Measurements from ENCODE around the gene CDHR2.

Gene CDHR2

DNA sequence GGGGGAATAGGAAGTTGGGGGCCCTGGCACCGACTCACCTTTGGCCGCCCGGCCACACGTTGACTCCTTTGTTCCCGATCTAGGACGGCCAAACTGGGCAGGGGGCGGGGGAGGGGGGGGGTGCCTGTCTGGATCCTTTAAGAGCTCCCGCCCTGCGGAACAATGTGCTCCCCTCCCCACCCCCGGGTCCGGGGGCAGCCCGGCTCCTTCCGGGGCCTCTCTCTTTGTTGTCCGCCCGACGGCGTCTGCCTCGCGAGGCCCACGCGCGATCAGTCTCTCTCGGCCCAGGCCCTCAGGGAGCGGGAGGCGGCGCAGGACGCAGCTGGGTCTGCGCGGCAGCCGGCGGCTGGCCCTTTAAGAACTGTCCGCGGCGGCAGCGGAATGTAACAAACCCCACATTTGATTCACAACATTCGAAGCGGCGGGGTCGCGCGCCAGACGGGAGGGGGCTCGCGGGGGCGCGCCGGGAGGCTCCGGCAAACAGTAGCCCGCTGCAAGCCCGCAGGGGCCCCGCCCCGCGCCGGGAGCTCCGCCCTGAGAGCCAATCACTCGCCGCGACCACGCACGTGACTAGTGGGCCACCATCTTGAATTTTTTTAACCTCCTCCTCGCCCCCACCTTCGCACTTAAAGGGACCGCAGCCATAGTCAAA lies 12.1 kb upstream of the CDHR2 start, which contains the start of gene RNF44:
TSS of gene RNF44 (minus strand) at position 501 of the 652 bp plus-strand sequence. CDS start 4,930 bp downstream, outside the sequence.
- Histone ChIP-seq H4K5ac (ENCODE audit: low read length) (peak within 1 kb of the TSS; percentile 94), H2BK15ac (replicated peaks; ENCODE audit: low read depth) (no peak within 1 kb of the TSS), H3K36me3 (ENCODE audit: control insufficient read depth, insufficient read depth, low read length) (no peaks in the 10 kb centered on the region), H2BK5ac (ENCODE audit: low read length) (peak within 1 kb of the TSS; percentile 92), H3K27me3 (ENCODE audit: insufficient read depth, low read length, poor library complexity) (no peaks in the 10 kb centered on the region), H3K23ac (ENCODE audit: low read length) (peak within 1 kb of the TSS; percentile 92), H3K4me2 (ENCODE audit: low read length) (peak within 1 kb of the TSS; percentile 98), H3K18ac (ENCODE audit: low read length) (peak within 1 kb of the TSS; percentile 99), H2BK120ac (ENCODE audit: low read depth, low read length) (peak within 1 kb of the TSS; percentile 88), H2AK5ac (ENCODE audit: low read length) (peak within 1 kb of the TSS; percentile 97), H3K9ac (ENCODE audit: low read length) (peak within 1 kb of the TSS; percentile 100), H3K79me1 (ENCODE audit: low read length) (peaks cover 3% of the 10 kb centered on the region), H3K79me2 (ENCODE audit: control insufficient read depth, insufficient read depth, low read length) (peaks cover 39% of the 10 kb centered on the region), H3K4me3 (ENCODE audit: low read length) (peak within 1 kb of the TSS; percentile 98), H3K4ac (ENCODE audit: low read depth, low read length) (peak within 1 kb of the TSS; percentile 97), H3K4me1 (ENCODE audit: control insufficient read depth, low read depth, low read length) (peaks cover 14% of the 10 kb centered on the region), H3K56ac (ENCODE audit: low read length) (peak within 1 kb of the TSS; percentile 100), H4K8ac (ENCODE audit: low read depth, low read length) (no peak within 1 kb of the TSS), H3K27ac (ENCODE audit: low read depth, low read length) (peak within 1 kb of the TSS; percentile 97)
- DNase-seq = peak; percentile 99
- WGBS (ENCODE audit: extremely low coverage, insufficient coverage, low lambda C conversion rate) = no CpG with 5 or more reads among the region's 63 CpGs

- H3K4ac ChIP-seq (ENCODE audit: low read depth, low read length) = no peak overlapping the region
- no peaks in the 10 kb centered on the region for H3K36me3 ChIP-seq (ENCODE audit: control insufficient read depth, insufficient read depth, low read length)
- H4K5ac ChIP-seq (ENCODE audit: low read length) = no peak overlapping the region
- peak overlapping the region; percentile 69 for H3K23ac ChIP-seq (ENCODE audit: low read length)
- H2BK5ac ChIP-seq (ENCODE audit: low read length) = peak overlapping the region; percentile 92
- H3K4me2 ChIP-seq (ENCODE audit: low read length) = peak overlapping the region; percentile 98
- peak overlapping the region; percentile 94 for H3K4me3 ChIP-seq (ENCODE audit: low read length)
- H2BK120ac ChIP-seq (ENCODE audit: low read depth, low read length) = no peak overlapping the region
- no CpG with 5 or more reads among the region's 43 CpGs for WGBS (ENCODE audit: extremely low coverage, insufficient coverage, low lambda C conversion rate)
- peaks cover 3% of the 10 kb centered on the region for H3K79me1 ChIP-seq (ENCODE audit: low read length)
- no peaks in the 10 kb centered on the region for H3K27me3 ChIP-seq (ENCODE audit: insufficient read depth, low read length, poor library complexity)
- H3K4me1 ChIP-seq (ENCODE audit: control insufficient read depth, low read depth, low read length) = peaks cover 16% of the 10 kb centered on the region
- peak overlapping the region; percentile 51 for H3K18ac ChIP-seq (ENCODE audit: low read length)
- H2BK15ac ChIP-seq (replicated peaks; ENCODE audit: low read depth) = no peak overlapping the region
- H3K9ac ChIP-seq (ENCODE audit: low read length) = peak overlapping the region; percentile 86
- peaks cover 38% of the 10 kb centered on the region for H3K79me2 ChIP-seq (ENCODE audit: control insufficient read depth, insufficient read depth, low read length)
- H4K8ac ChIP-seq (ENCODE audit: low read depth, low read length) = no peak overlapping the region
- H3K56ac ChIP-seq (ENCODE audit: low read length) = peak overlapping the region; percentile 97
- H2AK5ac ChIP-seq (ENCODE audit: low read length) = no peak overlapping the region
- peak; percentile 100 for DNase-seq
- peak overlapping the region; percentile 88 for H3K27ac ChIP-seq (ENCODE audit: low read depth, low read length)
These were observed 11.4 kb upstream of the CDHR2 start for GRCh38 chr5:176537554-176538229.

DNA sequence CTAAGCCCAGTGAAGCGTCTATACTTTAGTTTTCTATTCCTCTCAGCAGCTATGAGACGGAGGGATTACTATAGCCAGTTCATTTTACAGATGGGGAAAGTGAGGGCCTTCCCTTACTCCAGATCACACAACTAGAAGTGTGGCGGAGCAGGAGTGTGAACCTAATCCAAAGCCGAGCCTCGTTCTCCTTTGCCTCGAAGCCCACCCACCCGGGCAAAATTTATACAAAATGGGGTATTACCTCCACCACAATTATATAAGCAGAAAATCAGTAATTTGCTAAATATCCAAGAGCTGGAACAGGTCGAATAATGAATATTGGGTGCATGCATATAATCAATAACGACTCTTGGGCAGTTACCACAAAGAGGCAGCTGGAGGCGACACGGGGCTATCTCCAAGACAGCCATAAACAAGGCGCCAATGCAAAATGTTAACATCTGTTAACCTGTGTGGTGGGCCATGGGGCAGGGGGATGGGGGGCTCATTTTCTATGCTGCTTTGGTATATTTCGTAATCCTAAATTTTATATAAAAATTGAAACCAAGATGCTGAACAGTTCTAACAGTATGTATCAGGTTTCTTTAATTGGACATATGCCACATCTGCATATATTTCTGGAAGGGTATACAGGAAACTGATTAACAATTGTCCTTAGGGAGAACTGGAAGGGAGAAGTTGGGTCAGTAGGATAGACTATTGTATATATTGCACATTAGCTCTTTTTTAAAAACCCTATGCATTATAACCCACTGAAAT lies 10.7 kb upstream of the CDHR2 start:
- DNase-seq = peak; percentile 45
- H3K4me2 ChIP-seq (ENCODE audit: low read length) = peak overlapping the region; percentile 71
- no peak overlapping the region for H3K4me3 ChIP-seq (ENCODE audit: low read length)
- H3K56ac ChIP-seq (ENCODE audit: low read length) = peak overlapping the region; percentile 35
- H3K79me2 ChIP-seq (ENCODE audit: control insufficient read depth, insufficient read depth, low read length) = peaks cover 31% of the 10 kb centered on the region
- peak overlapping the region; percentile 62 for H3K9ac ChIP-seq (ENCODE audit: low read length)
- H3K4ac ChIP-seq (ENCODE audit: low read depth, low read length) = no peak overlapping the region
- no peak overlapping the region for H4K5ac ChIP-seq (ENCODE audit: low read length)
- no peak overlapping the region for H2BK120ac ChIP-seq (ENCODE audit: low read depth, low read length)
- no peaks in the 10 kb centered on the region for H3K36me3 ChIP-seq (ENCODE audit: control insufficient read depth, insufficient read depth, low read length)
- no peak overlapping the region for H2BK15ac ChIP-seq (replicated peaks; ENCODE audit: low read depth)
- peak overlapping the region; percentile 79 for H3K27ac ChIP-seq (ENCODE audit: low read depth, low read length)
- H2BK5ac ChIP-seq (ENCODE audit: low read length) = no peak overlapping the region
- no peak overlapping the region for H3K23ac ChIP-seq (ENCODE audit: low read length)
- no peaks in the 10 kb centered on the region for H3K79me1 ChIP-seq (ENCODE audit: low read length)
- no peak overlapping the region for H3K18ac ChIP-seq (ENCODE audit: low read length)
- H3K4me1 ChIP-seq (ENCODE audit: control insufficient read depth, low read depth, low read length) = peaks cover 16% of the 10 kb centered on the region
- H4K8ac ChIP-seq (ENCODE audit: low read depth, low read length) = no peak overlapping the region
- no CpG with 5 or more reads among the region's 13 CpGs for WGBS (ENCODE audit: extremely low coverage, insufficient coverage, low lambda C conversion rate)
- no peaks in the 10 kb centered on the region for H3K27me3 ChIP-seq (ENCODE audit: insufficient read depth, low read length, poor library complexity)
- H2AK5ac ChIP-seq (ENCODE audit: low read length) = no peak overlapping the region

DNA sequence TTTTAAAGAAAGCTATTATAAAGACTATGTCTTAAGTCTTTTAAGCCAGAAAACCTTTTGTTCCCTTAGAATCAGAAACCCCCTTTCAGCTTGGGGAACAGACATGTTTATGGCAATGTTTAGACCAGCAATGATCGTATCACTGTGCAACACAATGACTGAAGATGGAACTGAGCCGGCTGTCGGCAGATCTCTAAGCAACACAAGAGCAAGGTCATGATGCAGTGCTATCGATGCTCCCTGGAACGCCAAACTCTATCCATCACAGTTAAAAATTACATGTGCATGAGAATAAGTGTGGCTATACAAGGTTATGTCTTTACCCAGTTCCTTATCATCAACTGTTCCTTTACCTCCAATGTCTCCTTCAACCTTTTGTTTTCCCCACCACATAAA lies 10.2 kb upstream of the CDHR2 start:
- Histone ChIP-seq H3K4ac (ENCODE audit: low read depth, low read length) (no peak overlapping the region), H4K5ac (ENCODE audit: low read length) (no peak overlapping the region), H3K23ac (ENCODE audit: low read length) (no peak overlapping the region), H3K36me3 (ENCODE audit: control insufficient read depth, insufficient read depth, low read length) (no peaks in the 10 kb centered on the region), H2BK5ac (ENCODE audit: low read length) (no peak overlapping the region), H3K4me1 (ENCODE audit: control insufficient read depth, low read depth, low read length) (peaks cover 16% of the 10 kb centered on the region), H4K8ac (ENCODE audit: low read depth, low read length) (no peak overlapping the region), H3K79me1 (ENCODE audit: low read length) (no peaks in the 10 kb centered on the region), H2BK15ac (replicated peaks; ENCODE audit: low read depth) (no peak overlapping the region), H2BK120ac (ENCODE audit: low read depth, low read length) (no peak overlapping the region), H3K27me3 (ENCODE audit: insufficient read depth, low read length, poor library complexity) (no peaks in the 10 kb centered on the region), H3K56ac (ENCODE audit: low read length) (no peak overlapping the region), H3K79me2 (ENCODE audit: control insufficient read depth, insufficient read depth, low read length) (peaks cover 25% of the 10 kb centered on the region), H3K4me3 (ENCODE audit: low read length) (no peak overlapping the region), H3K18ac (ENCODE audit: low read length) (no peak overlapping the region), H2AK5ac (ENCODE audit: low read length) (no peak overlapping the region), H3K9ac (ENCODE audit: low read length) (no peak overlapping the region), H3K4me2 (ENCODE audit: low read length) (no peak overlapping the region), H3K27ac (ENCODE audit: low read depth, low read length) (no peak overlapping the region)
- no CpG with 5 or more reads among the region's 5 CpGs for WGBS (ENCODE audit: extremely low coverage, insufficient coverage, low lambda C conversion rate)
- no peak for DNase-seq

DNA sequence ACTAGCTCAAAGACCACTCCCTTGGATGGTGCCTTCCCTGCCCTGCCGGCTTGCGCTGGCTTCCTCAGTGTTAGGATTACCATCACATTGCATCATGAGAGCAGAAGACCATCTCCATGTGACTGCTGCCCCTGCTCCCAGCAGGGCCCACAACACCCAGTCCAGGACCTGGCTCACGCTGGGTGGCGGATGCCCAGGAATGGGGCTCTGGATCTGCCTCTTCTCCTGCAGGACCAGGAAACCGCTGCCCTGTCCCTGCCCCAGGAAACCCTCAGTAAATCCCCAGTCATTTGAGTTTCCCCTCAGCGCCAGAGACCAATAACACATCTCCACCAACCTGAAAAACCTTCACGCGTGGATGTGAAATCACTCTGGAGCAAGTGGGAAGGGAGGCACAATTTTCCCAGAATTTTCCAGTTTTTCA lies 8.7 kb upstream of the CDHR2 start:
- Histone ChIP-seq H2AK5ac (ENCODE audit: low read length) (peak overlapping the region; percentile 71), H3K79me1 (ENCODE audit: low read length) (no peaks in the 10 kb centered on the region), H3K4me1 (ENCODE audit: control insufficient read depth, low read depth, low read length) (peaks cover 11% of the 10 kb centered on the region), H3K56ac (ENCODE audit: low read length) (peak overlapping the region; percentile 50), H3K18ac (ENCODE audit: low read length) (no peak overlapping the region), H2BK5ac (ENCODE audit: low read length) (peak overlapping the region; percentile 17), H3K36me3 (ENCODE audit: control insufficient read depth, insufficient read depth, low read length) (no peaks in the 10 kb centered on the region), H3K4me3 (ENCODE audit: low read length) (no peak overlapping the region), H4K5ac (ENCODE audit: low read length) (no peak overlapping the region), H3K23ac (ENCODE audit: low read length) (no peak overlapping the region), H3K27me3 (ENCODE audit: insufficient read depth, low read length, poor library complexity) (no peaks in the 10 kb centered on the region), H3K79me2 (ENCODE audit: control insufficient read depth, insufficient read depth, low read length) (peaks cover 10% of the 10 kb centered on the region), H3K4me2 (ENCODE audit: low read length) (no peak overlapping the region), H3K9ac (ENCODE audit: low read length) (peak overlapping the region; percentile 10), H2BK120ac (ENCODE audit: low read depth, low read length) (no peak overlapping the region), H3K4ac (ENCODE audit: low read depth, low read length) (peak overlapping the region; percentile 59), H2BK15ac (replicated peaks; ENCODE audit: low read depth) (no peak overlapping the region), H3K27ac (ENCODE audit: low read depth, low read length) (no peak overlapping the region), H4K8ac (ENCODE audit: low read depth, low read length) (no peak overlapping the region)
- no CpG with 5 or more reads among the region's 8 CpGs for WGBS (ENCODE audit: extremely low coverage, insufficient coverage, low lambda C conversion rate)
- peak; percentile 51 for DNase-seq

Measured in mesendoderm (in vitro differentiated cells).